ENCODE measurements around the gene CNIH3. TPM values are rescaled to one million over a fixed set of nuclear protein-coding genes. Genes with fewer than 3 reads are reported as not detected.
A peak's percentile ranks its signal among the peaks of the same experiment; 100 is the strongest.
"Not testable (repeated sequence)": the region's sequence is repeated elsewhere in the genome, so short reads cannot be mapped to it uniquely, and the experiment has no call there.

The CNIH3 gene
- 4.2 and 5.5 TPM in 2 replicates for total RNA-seq
- long read RNA-seq, partial matches to known transcripts = 0 of 11 reads
- long read RNA-seq, other reads (novel, unspliced or antisense) = 9 of 11 reads

DNA sequence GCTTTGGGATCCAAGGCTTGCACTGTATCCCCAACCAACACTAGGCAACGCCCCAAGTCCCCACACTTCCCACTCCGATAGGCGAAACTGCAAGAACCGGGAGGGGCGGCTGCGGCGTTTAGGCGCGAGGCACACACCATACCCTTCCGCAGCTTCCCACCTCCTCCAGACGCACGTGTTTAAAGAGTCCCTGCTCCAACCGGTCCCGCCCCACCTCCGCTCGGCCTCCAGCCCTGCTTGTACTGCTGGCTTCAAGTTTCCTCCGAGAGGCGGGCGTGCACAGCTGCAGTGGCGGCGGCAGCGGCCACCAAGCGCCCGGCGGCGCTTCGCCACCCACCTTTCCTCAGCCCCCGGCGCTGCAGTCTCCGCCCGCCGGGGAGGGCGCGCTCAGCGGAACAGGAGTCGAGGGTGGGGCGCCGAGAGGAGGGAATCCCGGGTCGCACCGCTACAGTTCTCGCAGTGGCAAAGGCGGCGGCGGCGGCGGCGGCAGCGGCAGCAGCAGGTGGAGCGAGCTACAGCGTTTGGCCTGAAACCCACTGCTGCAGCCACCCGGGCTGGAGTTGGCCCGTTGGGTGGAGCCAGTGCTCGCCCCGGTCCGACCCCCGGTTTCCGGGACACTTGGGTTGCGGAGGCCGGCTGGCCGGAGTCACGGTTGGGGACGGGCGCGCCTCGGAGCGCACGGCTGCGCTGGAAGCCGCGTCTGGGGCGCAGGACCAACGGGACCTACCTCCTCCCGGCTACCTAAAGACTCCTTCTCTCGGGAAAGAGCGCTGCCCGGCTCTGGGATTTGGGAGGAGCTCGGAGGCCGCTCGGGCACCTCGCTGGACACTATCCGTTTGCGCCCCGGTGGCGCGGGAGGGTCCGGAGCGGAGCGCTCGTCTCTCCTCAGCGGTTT, at the start of gene CNIH3:
TSS of gene CNIH3 (plus strand) at position 457 of the 895 bp plus-strand sequence. CDS start 858 bp downstream, outside the sequence.
- no peaks in the 10 kb centered on the region for H3K36me3 Mint-ChIP-seq (ENCODE audit: unreplicated experiment)
- no peak for DNase-seq (ENCODE audit: extremely low spot score, unreplicated experiment)
- peaks cover 63% of the 10 kb centered on the region for H3K27me3 Mint-ChIP-seq (ENCODE audit: unreplicated experiment)
- TF ChIP-seq, protein P1, sequence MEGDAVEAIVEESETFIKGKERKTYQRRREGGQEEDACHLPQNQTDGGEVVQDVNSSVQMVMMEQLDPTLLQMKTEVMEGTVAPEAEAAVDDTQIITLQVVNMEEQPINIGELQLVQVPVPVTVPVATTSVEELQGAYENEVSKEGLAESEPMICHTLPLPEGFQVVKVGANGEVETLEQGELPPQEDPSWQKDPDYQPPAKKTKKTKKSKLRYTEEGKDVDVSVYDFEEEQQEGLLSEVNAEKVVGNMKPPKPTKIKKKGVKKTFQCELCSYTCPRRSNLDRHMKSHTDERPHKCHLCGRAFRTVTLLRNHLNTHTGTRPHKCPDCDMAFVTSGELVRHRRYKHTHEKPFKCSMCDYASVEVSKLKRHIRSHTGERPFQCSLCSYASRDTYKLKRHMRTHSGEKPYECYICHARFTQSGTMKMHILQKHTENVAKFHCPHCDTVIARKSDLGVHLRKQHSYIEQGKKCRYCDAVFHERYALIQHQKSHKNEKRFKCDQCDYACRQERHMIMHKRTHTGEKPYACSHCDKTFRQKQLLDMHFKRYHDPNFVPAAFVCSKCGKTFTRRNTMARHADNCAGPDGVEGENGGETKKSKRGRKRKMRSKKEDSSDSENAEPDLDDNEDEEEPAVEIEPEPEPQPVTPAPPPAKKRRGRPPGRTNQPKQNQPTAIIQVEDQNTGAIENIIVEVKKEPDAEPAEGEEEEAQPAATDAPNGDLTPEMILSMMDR (IDR thresholded peaks at IDR 0.05) = no peak
- H3K9me3 Mint-ChIP-seq (ENCODE audit: unreplicated experiment) = no peaks in the 10 kb centered on the region
- H3K4me3 Mint-ChIP-seq (ENCODE audit: unreplicated experiment) = peak within 1 kb of the TSS; percentile 68
- no peak within 1 kb of the TSS for H3K27ac Mint-ChIP-seq (ENCODE audit: unreplicated experiment)
- H3K4me1 Mint-ChIP-seq (ENCODE audit: unreplicated experiment) = peaks cover 13% of the 10 kb centered on the region

DNA sequence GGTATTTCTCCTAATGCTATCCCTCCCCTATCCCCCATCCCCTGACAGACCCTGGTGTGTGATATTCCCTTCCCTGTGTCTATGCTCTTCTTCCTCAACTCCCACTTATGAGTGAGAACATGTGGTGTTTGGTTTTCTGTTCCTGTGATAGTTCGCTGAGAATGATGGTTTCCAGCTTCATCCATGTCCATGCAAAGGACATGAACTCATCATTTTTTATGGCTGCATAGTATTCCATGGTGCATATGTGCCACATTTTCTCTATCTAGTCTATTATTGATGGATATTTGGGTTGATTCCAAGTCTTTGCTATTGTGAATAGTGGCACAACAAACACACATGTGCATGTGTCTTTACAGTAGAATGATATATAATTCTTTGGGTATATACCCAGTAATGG, 49.6 kb upstream of the CNIH3 start:
- H3K4me1 Mint-ChIP-seq (ENCODE audit: unreplicated experiment) = peaks cover 19% of the 10 kb centered on the region
- H3K4me3 Mint-ChIP-seq (ENCODE audit: unreplicated experiment); H3K27me3 Mint-ChIP-seq (ENCODE audit: unreplicated experiment); H3K9me3 Mint-ChIP-seq (ENCODE audit: unreplicated experiment); H3K27ac Mint-ChIP-seq (ENCODE audit: unreplicated experiment); DNase-seq (ENCODE audit: extremely low spot score, unreplicated experiment); H3K36me3 Mint-ChIP-seq (ENCODE audit: unreplicated experiment): not testable (repeated sequence)

- Mint-ChIP-seq H3K4me1 (ENCODE audit: unreplicated experiment) (peaks cover 19% of the 10 kb centered on the region), H3K36me3 (ENCODE audit: unreplicated experiment) (no peaks in the 10 kb centered on the region), H3K9me3 (ENCODE audit: unreplicated experiment) (no peaks in the 10 kb centered on the region), H3K27me3 (ENCODE audit: unreplicated experiment) (peaks cover 4% of the 10 kb centered on the region), H3K4me3 (ENCODE audit: unreplicated experiment) (no peak overlapping the region), H3K27ac (ENCODE audit: unreplicated experiment) (no peak overlapping the region)
- no peak for DNase-seq (ENCODE audit: extremely low spot score, unreplicated experiment)
- TF ChIP-seq, protein P1 (IDR thresholded peaks at IDR 0.05) = no peak
Measured at GRCh38 chr1:224569276-224569675, 46.8 kb upstream of the CNIH3 start.

DNA sequence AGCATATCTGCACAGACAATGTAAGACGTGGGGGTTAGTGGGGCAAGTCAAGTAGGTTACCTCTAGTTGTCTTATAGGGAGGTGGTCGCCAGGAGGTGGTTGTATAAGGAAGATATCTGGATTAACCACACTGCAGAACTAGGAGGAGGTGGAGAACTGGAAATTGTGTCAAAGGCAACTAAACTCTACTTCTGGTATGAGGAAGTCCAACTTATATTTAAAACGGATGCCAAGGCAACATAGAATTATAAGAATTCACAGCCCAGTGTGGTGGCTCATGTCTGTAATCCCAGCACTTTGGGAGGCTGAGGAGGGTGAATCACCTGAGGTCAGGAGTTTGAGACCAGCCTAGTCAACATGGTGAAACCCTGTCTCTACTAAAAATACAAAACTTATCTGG, 44.1 kb upstream of the CNIH3 start:
- H3K27me3 Mint-ChIP-seq (ENCODE audit: unreplicated experiment); H3K4me1 Mint-ChIP-seq (ENCODE audit: unreplicated experiment); H3K27ac Mint-ChIP-seq (ENCODE audit: unreplicated experiment); DNase-seq (ENCODE audit: extremely low spot score, unreplicated experiment); H3K36me3 Mint-ChIP-seq (ENCODE audit: unreplicated experiment); H3K4me3 Mint-ChIP-seq (ENCODE audit: unreplicated experiment): not testable (repeated sequence)
- H3K9me3 Mint-ChIP-seq (ENCODE audit: unreplicated experiment) = peaks cover 14% of the 10 kb centered on the region

GRCh38 chr1:224579526-224579925, 36.6 kb upstream of the CNIH3 start:
- Mint-ChIP-seq H3K9me3 (ENCODE audit: unreplicated experiment) (peaks cover 16% of the 10 kb centered on the region), H3K36me3 (ENCODE audit: unreplicated experiment) (no peaks in the 10 kb centered on the region), H3K4me1 (ENCODE audit: unreplicated experiment) (peaks cover 6% of the 10 kb centered on the region), H3K4me3 (ENCODE audit: unreplicated experiment) (no peak overlapping the region), H3K27ac (ENCODE audit: unreplicated experiment) (no peak overlapping the region), H3K27me3 (ENCODE audit: unreplicated experiment) (peaks cover 3% of the 10 kb centered on the region)
- DNase-seq (ENCODE audit: extremely low spot score, unreplicated experiment) = no peak
- TF ChIP-seq, protein P1 (IDR thresholded peaks at IDR 0.05) = no peak

- no peaks in the 10 kb centered on the region for H3K36me3 Mint-ChIP-seq (ENCODE audit: unreplicated experiment)
- H3K4me3 Mint-ChIP-seq (ENCODE audit: unreplicated experiment) = no peak overlapping the region
- TF ChIP-seq, protein P1 (IDR thresholded peaks at IDR 0.05) = no peak
- peaks cover 6% of the 10 kb centered on the region for H3K4me1 Mint-ChIP-seq (ENCODE audit: unreplicated experiment)
- DNase-seq (ENCODE audit: extremely low spot score, unreplicated experiment) = no peak
- H3K27me3 Mint-ChIP-seq (ENCODE audit: unreplicated experiment) = peaks cover 3% of the 10 kb centered on the region
- peaks cover 16% of the 10 kb centered on the region for H3K9me3 Mint-ChIP-seq (ENCODE audit: unreplicated experiment)
- no peak overlapping the region for H3K27ac Mint-ChIP-seq (ENCODE audit: unreplicated experiment)
Measured at GRCh38 chr1:224580006-224580405, 36.1 kb upstream of the CNIH3 start.

Data from osteocyte (in vitro differentiated cells).